D721Med (cell line): ENCODE measurements around the gene AFF4.
"Not testable (repeated sequence)": the region's sequence is repeated elsewhere in the genome, so short reads cannot be mapped to it uniquely, and the experiment has no call there.

ENCODE experiments used
- DNase-seq: peaks from one replicate; pipeline ENCODE4 v3.0.0; 2011; ENCODE audit warnings: low spot score; ENCODE audit not compliant: insufficient read length
- FAIRE-seq: peaks from 2 replicates; lab custom pipeline; 2011; peaks lifted over from hg19 to GRCh38; lab: Jason Lieb, UNC
- CTCF ChIP-seq: IDR thresholded peaks from 2 replicates; pipeline ENCODE4 v1.5.1; 2012; ENCODE audit warnings: mild to moderate bottlenecking, control low read depth; ENCODE audit not compliant: insufficient read depth; ENCODE audit errors: missing control alignments

AFF4 gene

DNA sequence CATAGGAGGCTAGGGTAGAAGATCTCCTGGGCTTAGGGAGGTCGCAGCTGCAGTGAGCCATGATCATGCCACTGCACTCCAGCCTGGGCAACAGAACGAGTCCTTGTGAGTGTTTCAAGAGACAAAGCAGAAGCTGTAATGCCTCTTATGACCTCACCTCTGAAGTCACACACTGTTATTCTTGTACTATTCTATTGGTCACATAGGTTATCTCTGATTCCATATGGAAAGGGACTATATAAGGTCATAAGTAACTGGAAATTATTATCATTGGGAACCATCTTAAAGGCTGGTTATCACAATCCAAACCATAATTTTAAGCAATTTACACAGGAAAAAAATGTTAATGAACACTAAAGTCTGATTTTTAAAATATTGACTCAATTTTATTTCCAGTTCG, 17.9 kb upstream of the AFF4 start:
- no peak for FAIRE-seq
- no peak for DNase-seq
- TF ChIP-seq CTCF, result no peak

DNA sequence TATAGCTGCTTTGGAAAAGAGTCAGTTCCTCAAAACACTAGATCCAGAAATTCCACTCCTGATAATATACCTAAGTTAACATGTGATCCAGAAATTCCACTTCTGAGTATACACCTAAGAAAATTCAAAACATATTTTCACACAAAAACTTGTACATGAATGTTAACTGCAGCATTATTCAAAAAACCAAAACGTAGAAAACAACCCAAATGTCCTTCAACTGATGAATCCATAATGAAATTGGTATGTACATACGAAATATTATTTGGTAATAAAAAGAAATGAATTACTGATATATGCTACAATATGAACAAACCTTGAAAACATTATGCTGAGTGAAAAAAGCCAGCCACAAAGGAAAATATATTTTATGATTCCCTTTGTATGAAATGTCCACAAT, 16.5 kb upstream of the AFF4 start:
- TF ChIP-seq CTCF, result no peak
- FAIRE-seq (no peak), DNase-seq (no peak)

DNA sequence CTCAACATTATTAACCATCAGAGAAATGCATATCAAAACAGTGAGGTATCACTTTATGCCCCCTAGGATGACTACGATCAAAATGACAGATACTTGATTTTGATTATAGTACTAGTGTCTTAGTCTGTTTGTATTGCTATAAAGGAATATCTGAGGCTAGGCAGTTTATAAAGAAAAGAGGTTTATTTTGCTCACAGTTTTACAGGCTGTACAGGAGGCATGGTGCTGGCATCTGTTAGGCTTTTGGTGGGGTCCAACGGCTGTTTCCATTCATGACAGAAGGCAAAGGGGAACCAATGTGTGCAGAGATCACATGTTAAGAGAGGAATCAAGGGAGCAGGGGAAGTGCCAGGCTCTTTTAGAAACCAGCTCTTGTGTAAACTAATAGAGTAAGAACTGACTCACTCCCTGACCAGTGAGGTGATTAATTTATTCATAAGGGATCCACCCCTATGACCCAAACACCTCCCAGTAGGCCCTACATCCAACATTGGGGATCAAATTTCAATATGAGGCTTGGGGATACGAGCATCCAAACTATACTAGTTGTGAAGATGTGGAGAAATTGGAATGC, 16.0 kb upstream of the AFF4 start:
- no peak for DNase-seq
- no peak for FAIRE-seq
- no peak for TF ChIP-seq CTCF

DNA sequence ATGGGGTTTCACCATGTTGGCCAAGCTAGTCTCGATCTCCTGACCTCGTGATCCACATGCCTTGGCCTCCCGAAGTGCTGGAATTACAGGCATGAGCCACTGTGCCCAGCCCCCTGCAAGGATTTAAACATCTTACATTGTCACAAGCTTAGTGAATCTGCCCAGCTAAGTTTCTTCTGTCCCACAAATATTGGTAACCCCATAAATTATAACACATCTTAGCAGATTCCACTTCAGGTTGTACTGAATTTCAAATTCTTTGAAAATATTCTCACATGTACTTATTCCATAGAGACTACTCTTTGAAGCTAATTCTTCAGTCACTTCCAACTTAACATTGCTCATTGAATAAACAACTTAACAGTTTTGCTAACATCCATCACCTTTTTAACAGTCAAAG, 13.4 kb upstream of the AFF4 start:
- DNase-seq (no peak), FAIRE-seq (no peak)
- no peak for TF ChIP-seq CTCF

DNA sequence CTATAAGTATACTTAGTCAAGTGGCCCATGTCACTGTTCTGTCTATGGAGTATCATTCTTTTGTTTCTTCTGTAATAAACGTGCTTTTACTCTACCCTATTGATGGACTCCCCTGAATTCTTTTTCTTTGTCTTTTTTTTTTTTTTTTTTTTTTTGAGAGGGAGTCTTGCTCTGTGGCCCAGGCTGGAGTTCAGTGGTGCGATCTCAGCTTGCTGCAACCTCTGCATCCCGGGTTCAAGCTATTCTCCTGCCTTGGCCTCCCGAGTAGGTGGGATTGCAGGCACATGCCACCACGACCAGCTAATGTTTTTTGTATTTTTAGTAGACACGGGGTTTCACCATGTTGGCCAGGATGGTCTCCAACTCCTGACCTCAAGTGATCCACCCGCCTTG, 9.0 kb upstream of the AFF4 start:
- FAIRE-seq, DNase-seq: not testable (repeated sequence)

- FAIRE-seq (no peak), DNase-seq (no peak)
- no peak for TF ChIP-seq CTCF
Observed at GRCh38 chr5:132971483-132972435, 8.3 kb upstream of the AFF4 start.

DNA sequence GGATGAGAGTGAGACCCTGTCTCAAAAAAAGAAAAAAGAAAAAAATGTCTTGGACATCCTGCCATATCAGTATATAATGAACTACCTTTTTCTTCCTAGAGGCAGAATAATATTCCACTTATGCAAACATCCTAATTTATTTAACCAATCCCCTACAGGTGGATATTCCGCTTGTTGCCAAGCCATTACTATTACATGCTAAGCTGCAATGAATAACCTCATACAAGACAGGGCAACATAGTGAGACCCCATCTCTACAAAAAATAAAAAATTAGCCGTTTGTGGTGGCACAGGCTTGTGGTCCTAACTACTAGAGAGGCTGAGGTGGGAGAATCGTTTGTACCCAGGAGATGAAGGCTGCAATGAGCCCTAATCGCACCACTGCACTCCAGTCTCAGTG, 1.7 kb upstream of the AFF4 start:
- no peak for DNase-seq
- TF ChIP-seq CTCF, result no peak
- no peak for FAIRE-seq
